ENCODE results near the gene BLOC1S1. TPM values are rescaled to one million over a fixed set of nuclear protein-coding genes. Genes with fewer than 3 reads are reported as not detected.

BLOC1S1 gene
- total and polyA plus RNA-seq, 2 of the 4 experiments (the other 2 are of a cell fraction) = 128 to 285 TPM

DNA sequence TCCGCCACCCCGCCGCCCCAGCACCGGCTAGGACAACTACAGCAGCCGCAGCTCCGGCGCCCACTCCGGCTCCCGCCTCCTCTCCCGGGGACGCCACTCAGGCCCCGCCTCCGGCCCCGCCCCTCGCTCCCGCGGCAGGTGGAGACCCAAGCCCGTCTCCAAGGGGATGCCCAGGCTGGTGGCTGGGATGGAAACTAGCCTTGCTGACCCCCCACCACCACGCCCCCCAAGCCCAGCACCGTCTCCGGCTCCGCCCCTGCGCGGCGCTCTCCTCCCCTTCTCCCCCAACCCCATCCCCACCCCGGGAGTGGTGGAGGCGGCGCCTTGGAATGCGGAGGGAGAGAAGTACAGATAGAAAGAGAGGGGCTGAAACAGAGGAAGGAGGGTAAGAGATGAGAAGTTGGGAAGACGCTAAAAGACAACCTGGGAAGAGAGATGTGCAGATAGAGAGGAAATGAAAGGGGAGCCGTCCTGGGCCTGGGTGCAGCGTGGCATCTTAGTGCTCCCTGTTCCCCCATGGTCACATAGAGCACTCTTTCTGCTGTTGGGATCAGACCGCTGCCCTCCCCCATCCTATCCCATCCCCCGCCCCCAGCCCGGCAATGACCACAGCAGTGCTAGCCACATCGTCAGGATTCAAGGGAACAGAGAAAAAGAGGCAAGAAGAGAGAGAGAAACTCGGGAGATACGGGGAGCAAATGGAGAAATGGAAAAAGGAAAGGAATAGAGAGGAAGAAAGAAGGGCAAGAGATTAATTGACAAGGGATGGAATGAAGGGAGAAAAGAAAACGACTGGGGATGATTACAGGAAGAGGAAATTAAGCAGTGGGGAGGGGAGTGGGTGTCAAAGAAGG lies 7.8 kb upstream of the BLOC1S1 start, which contains the start of gene ITGA7:
ITGA7 (minus strand) TSS at position 64 of the 854 bp plus-strand sequence. CDS start 222 bp downstream, outside the sequence.
- Histone ChIP-seq H2BK120ac (ENCODE audit: low read depth, low read length) (no peak within 1 kb of the TSS), H3K9me3 (ENCODE audit: control insufficient read depth, insufficient read depth, low read length) (no peaks in the 10 kb centered on the region), H3K4me3 (ENCODE audit: insufficient read depth, low read depth, low read length) (peak within 1 kb of the TSS; percentile 74), H4K8ac (ENCODE audit: low read depth in 2 of 2, low read length in 2 of 2) (no peak within 1 kb of the TSS), H3K14ac (replicated peaks; ENCODE audit: low read depth, low read length) (no peak within 1 kb of the TSS), H3K4me2 (ENCODE audit: low read depth, low read length) (peak within 1 kb of the TSS; percentile 98), H4K5ac (ENCODE audit: low read depth, low read length) (peak within 1 kb of the TSS; percentile 11; the same call in 1 of the 2 replicates), H2AK5ac (ENCODE audit: low read depth, low read length) (0 out of 2 replicates have a peak within 1 kb of the TSS, but pooled peaks have one; percentile 4), H4K91ac (ENCODE audit: insufficient read depth, low read depth, low read length) (no peak within 1 kb of the TSS), H3K36me3 (ENCODE audit: control insufficient read depth, insufficient read depth, low read length) (no peaks in the 10 kb centered on the region), H2BK5ac (ENCODE audit: low read depth, low read length, poor library complexity, severe bottlenecking) (no peak within 1 kb of the TSS), H3K56ac (ENCODE audit: extremely low read depth, insufficient read depth, low read length) (no peak within 1 kb of the TSS), H3K27ac (ENCODE audit: insufficient read depth, low read length) (no peak within 1 kb of the TSS), H3K27me3 (ENCODE audit: control insufficient read depth, insufficient read depth, low read length) (peaks cover 25% of the 10 kb centered on the region), H2AK9ac (replicated peaks; ENCODE audit: low read depth, low read length, poor library complexity) (peak within 1 kb of the TSS; percentile 23), H3K4me1 (ENCODE audit: control insufficient read depth, insufficient read depth, low read length) (peaks cover 8% of the 10 kb centered on the region; the same call in 1 of the 2 replicates), H2BK20ac (ENCODE audit: low read depth, low read length) (no peak within 1 kb of the TSS), H3K9ac (ENCODE audit: low read depth, low read length) (peak within 1 kb of the TSS; percentile 45; the same call in 1 of the 2 replicates), H4K20me1 (ENCODE audit: insufficient read depth, low read length) (no peaks in the 10 kb centered on the region), H3K18ac (ENCODE audit: low read depth, low read length) (no peak within 1 kb of the TSS), H2AFZ (replicated peaks; ENCODE audit: low read length, poor library complexity) (peak within 1 kb of the TSS; percentile 91), H3K4ac (ENCODE audit: low read depth, low read length) (no peak within 1 kb of the TSS), H3K79me1 (ENCODE audit: low read depth in 1 of 2, low read length in 2 of 2) (no peaks in the 10 kb centered on the region), H3K23ac (ENCODE audit: low read depth, low read length) (no peak within 1 kb of the TSS; the same call in 1 of the 2 replicates), H3K9me1 (ENCODE audit: insufficient read depth, low read length) (no peaks in the 10 kb centered on the region; the same call in 1 of the 2 replicates), H2BK15ac (ENCODE audit: low read depth, low read length) (no peak within 1 kb of the TSS)
- intact Hi-C loops (cut with micrococcal nuclease) (no loop called here), dilution Hi-C loops (cut with HindIII; ENCODE audit: low sequenced_read_pairs, unreplicated experiment) (no loop called here), in situ Hi-C loops (cut with MboI; ENCODE audit: low sequenced_read_pairs) (no loop called here)
- DNase-seq (no peak), ATAC-seq (ENCODE audit: low read depth) (peak; percentile 86)
- CTCF ChIA-PET = no interaction called here
- POLR2A ChIA-PET (ENCODE audit: unreplicated experiment) = no interaction called here
- WGBS, 2 experiments (ENCODE audit: extremely low coverage in 2 of 2, insufficient read length in 1 of 2) = 0% methylated on average over 1 of the region's 39 CpGs; no CpG with 5 or more reads in 1 of the 2 experiments
- TF ChIP-seq MAZ (IDR thresholded peaks at IDR 0.05; ENCODE audit: borderline replicate concordance, low read depth, low read length) = peak; percentile 33; the same call in 1 of the 2 replicates
- no peak for TF ChIP-seq FOS (IDR thresholded peaks at IDR 0.05; ENCODE audit: low read depth, low read length)
- no peak for TF ChIP-seq RFX5 (IDR thresholded peaks at IDR 0.05; ENCODE audit: low read depth, low read length)
- TF ChIP-seq CEBPB (IDR thresholded peaks at IDR 0.05; ENCODE audit: low read depth, low read length) = no peak
- TF ChIP-seq BHLHE40 (IDR thresholded peaks at IDR 0.05; ENCODE audit: low read depth, low read length) = no peak
- BruUV-seq (replicated peaks) = no TSS peak

Measured in IMR-90 (cell line).